T-helper 17 cell (primary cell): Measurements from ENCODE around the gene PSKH1. TPM values are rescaled to one million over a fixed set of nuclear protein-coding genes. Genes with fewer than 3 reads are reported as not detected.
"Not testable (repeated sequence)": the region's sequence is repeated elsewhere in the genome, so short reads cannot be mapped to it uniquely, and the experiment has no call there.

ENCODE experiments used
- ATAC-seq: fragments of 150-1000 bp; cut with Tn5 transposase; 2 replicates; pipeline ENCODE4 v1.10.0; 2021; ENCODE audit warnings: mild to moderate bottlenecking, moderate library complexity
- DNase-seq, 3 donors: peaks; one replicate each; pipeline versions ENCODE4 v3.0.0 to v3.0.0-alpha.2; 2020 to 2021
- H3K9me3 ChIP-seq: one replicate; pipeline ENCODE4 v1.7.0; 2013; ENCODE audit warnings: low read length, mild to moderate bottlenecking; ENCODE audit not compliant: control insufficient read depth, poor library complexity, severe bottlenecking
- H3K27ac Mint-ChIP-seq: one replicate; pipeline ENCODE4 v1.8.0; 2022; ENCODE audit warnings: mild to moderate bottlenecking, moderate library complexity, mixed read lengths
- H3K27me3 Mint-ChIP-seq: one replicate; pipeline ENCODE4 v1.8.0; 2022; ENCODE audit warnings: mixed read lengths
- H3K36me3 Mint-ChIP-seq: one replicate; pipeline ENCODE4 v1.8.0; 2022; ENCODE audit warnings: low read depth, mixed read lengths
- H3K4me1 Mint-ChIP-seq: one replicate; pipeline ENCODE4 v1.8.0; 2022; ENCODE audit warnings: mild to moderate bottlenecking, mixed read lengths
- H3K4me3 Mint-ChIP-seq: one replicate; pipeline ENCODE4 v1.8.0; 2022; ENCODE audit warnings: mild to moderate bottlenecking, moderate library complexity, mixed read lengths
- total RNA-seq, 4 donors: library from RNA in 2 of 4; stranded (reverse) in 2 of 4; gene quantifications; one replicate each; pipeline ENCODE4 v1.2.3 and lab custom pipeline; 2022 to 2026

The PSKH1 gene
- total RNA-seq, 2 donors from 2014 or later, result 14.5 to 15.5 TPM

- H3K4me3 Mint-ChIP-seq, result peak overlapping the region; percentile 43
- no peaks in the 10 kb centered on the region for H3K27me3 Mint-ChIP-seq
- peaks cover 15% of the 10 kb centered on the region for H3K4me1 Mint-ChIP-seq
- no peaks in the 10 kb centered on the region for H3K36me3 Mint-ChIP-seq
- ATAC-seq (no peak), DNase-seq (no peak)
- no peaks in the 10 kb centered on the region for H3K9me3 ChIP-seq
- H3K27ac Mint-ChIP-seq, result no peak overlapping the region
Measured at GRCh38 chr16:67971111-67971510, 78.1 kb downstream of the PSKH1 start.

DNA sequence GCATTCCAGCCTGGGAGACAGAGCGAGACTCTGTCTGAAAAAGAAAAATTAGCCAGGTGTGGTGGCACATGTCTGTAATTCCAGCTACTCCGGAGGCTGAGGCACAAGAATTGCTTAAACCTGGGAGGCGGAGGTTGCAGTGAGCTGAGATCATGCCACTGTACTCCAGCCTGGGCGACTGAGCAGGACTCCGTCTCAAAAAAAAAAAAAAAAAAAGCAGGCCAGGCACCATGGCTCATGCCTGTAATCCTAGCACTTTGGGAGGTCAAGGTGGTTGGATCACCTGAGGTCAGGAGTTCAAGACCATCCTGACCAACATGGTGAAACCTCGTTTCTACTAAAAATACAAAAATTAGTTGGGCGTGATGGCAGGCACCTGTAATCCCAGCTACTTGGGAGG, 79.2 kb downstream of the PSKH1 start:
- not testable (repeated sequence) for H3K9me3 ChIP-seq, ATAC-seq, H3K27ac Mint-ChIP-seq, H3K4me3 Mint-ChIP-seq, H3K27me3 Mint-ChIP-seq, DNase-seq, H3K36me3 Mint-ChIP-seq
- H3K4me1 Mint-ChIP-seq, result peaks cover 11% of the 10 kb centered on the region

GRCh38 chr16:67975321-67976105, 82.5 kb downstream of the PSKH1 start:
- Mint-ChIP-seq H3K27me3 (no peaks in the 10 kb centered on the region), H3K27ac (no peak overlapping the region), H3K4me3 (no peak overlapping the region), H3K36me3 (no peaks in the 10 kb centered on the region), H3K4me1 (no peaks in the 10 kb centered on the region)
- H3K9me3 ChIP-seq, result no peaks in the 10 kb centered on the region
- ATAC-seq (no peak), DNase-seq (no peak)

GRCh38 chr16:67976205-67976604, 83.2 kb downstream of the PSKH1 start:
- H3K4me1 Mint-ChIP-seq, result no peaks in the 10 kb centered on the region
- H3K27me3 Mint-ChIP-seq, result no peaks in the 10 kb centered on the region
- no peak for ATAC-seq
- H3K36me3 Mint-ChIP-seq, result no peaks in the 10 kb centered on the region
- H3K9me3 ChIP-seq, result no peaks in the 10 kb centered on the region
- DNase-seq, result no peak
- H3K27ac Mint-ChIP-seq, result no peak overlapping the region
- H3K4me3 Mint-ChIP-seq, result no peak overlapping the region

GRCh38 chr16:67977005-67977404, 84.0 kb downstream of the PSKH1 start:
- H3K4me1 Mint-ChIP-seq, result no peaks in the 10 kb centered on the region
- no peak for ATAC-seq

DNA sequence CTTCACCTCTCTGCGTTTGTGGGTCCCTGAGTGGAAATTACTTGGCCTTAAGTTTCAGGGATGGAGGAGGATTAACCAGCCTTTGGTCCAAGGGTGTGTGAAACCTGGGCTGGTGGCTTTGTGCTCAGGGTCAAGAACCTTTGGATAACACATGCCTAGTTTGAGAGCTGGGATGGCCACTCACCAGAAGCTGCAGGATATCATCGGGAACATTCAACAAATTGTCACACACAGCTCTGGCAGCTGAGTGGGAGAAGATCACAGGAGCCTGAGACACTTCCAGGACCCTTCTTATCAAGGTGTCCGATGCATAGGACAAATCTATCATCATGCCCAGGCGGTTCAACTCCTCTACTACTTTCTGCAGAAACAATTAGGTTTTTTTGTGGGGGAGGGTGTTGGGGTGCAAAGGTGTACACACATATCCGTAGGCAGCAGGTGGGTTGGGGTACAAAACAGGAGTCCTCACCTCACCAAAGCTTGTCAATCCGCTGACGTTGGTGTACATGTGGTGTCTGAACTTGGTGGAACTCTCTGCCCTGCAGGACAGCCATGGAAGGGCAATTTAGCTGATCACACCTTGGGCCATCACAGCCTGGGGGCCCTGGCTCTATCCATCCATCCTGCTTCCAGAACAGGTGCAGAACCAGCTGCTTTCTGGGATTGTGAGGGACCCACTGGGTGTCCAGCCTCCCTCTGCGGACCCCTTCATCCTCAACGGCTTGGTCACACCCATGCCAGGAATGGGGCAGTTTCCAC, 84.6 kb downstream of the PSKH1 start:
- Mint-ChIP-seq H3K27me3 (no peaks in the 10 kb centered on the region), H3K27ac (no peak overlapping the region), H3K4me1 (peaks cover 2% of the 10 kb centered on the region), H3K4me3 (no peak overlapping the region), H3K36me3 (no peaks in the 10 kb centered on the region)
- no peaks in the 10 kb centered on the region for H3K9me3 ChIP-seq
- no peak for DNase-seq
- ATAC-seq, result no peak

More at GRCh38 chr16:67977005-67977404, 84.0 kb downstream of the PSKH1 start:
- Mint-ChIP-seq H3K4me3 (no peak overlapping the region), H3K36me3 (no peaks in the 10 kb centered on the region), H3K27ac (no peak overlapping the region), H3K27me3 (no peaks in the 10 kb centered on the region)
- H3K9me3 ChIP-seq, result no peaks in the 10 kb centered on the region
- no peak for DNase-seq

Other genes with a start within 250 kb of the PSKH1 start
- 100 to 1,000 TPM; 144 to 145 TPM for gene CARMIL2, start 248.1 kb upstream of the PSKH1 start, total RNA-seq
- gene ACD, start 233.0 kb upstream of the PSKH1 start, total RNA-seq, result 10 to 100 TPM; 29.5 to 38.7 TPM
- 1 to 10 TPM; 6.3 to 7.9 TPM for gene PARD6A, start 232.3 kb upstream of the PSKH1 start, total RNA-seq
- gene ENKD1, start 226.5 kb upstream of the PSKH1 start, total RNA-seq, result 1 to 10 TPM; 6.1 to 6.8 TPM
- 1 to 10 TPM; 2.9 to 5.1 TPM for gene C16orf86, start 226.4 kb upstream of the PSKH1 start, total RNA-seq
- gene GFOD2, start 173.9 kb upstream of the PSKH1 start, total RNA-seq, result 10 to 100 TPM; 11.7 to 14.7 TPM
- 10 to 100 TPM; 29.8 to 30.4 TPM for gene RANBP10, start 86.7 kb upstream of the PSKH1 start, total RNA-seq
- under 1 TPM; 0.62 to 0.63 TPM for gene TSNAXIP1, start 86.4 kb upstream of the PSKH1 start, total RNA-seq
- 10 to 100 TPM; 31.2 to 33.1 TPM for gene THAP11, start 50.9 kb upstream of the PSKH1 start, total RNA-seq
- gene NUTF2, start 46.3 kb upstream of the PSKH1 start, total RNA-seq, result 10 to 100 TPM; 46.6 to 66.8 TPM
- gene CENPT, start 45.6 kb upstream of the PSKH1 start, total RNA-seq, result 10 to 100 TPM; 75.3 to 77.0 TPM
- gene EDC4, start 20.2 kb upstream of the PSKH1 start, total RNA-seq, result 100 to 1,000 TPM in 1 of 2 donors, 10 to 100 TPM in 1; 99.0 to 105 TPM
- 1 to 10 TPM; 2.5 to 2.6 TPM for gene NRN1L, start 8.4 kb upstream of the PSKH1 start, total RNA-seq
- 1 to 10 TPM; 6.7 to 8.4 TPM for gene CTRL, start 38.6 kb downstream of the PSKH1 start, total RNA-seq
- gene PSMB10, start 43.6 kb downstream of the PSKH1 start, total RNA-seq, result 100 to 1,000 TPM in 1 of 2 donors, 10 to 100 TPM in 1; 93.7 to 119 TPM
- 1 to 10 TPM; 4.6 to 5.7 TPM for gene LCAT, start 50.9 kb downstream of the PSKH1 start, total RNA-seq
- 10 to 100 TPM; 19.5 to 24.3 TPM for gene SLC12A4, start 75.4 kb downstream of the PSKH1 start, total RNA-seq
- under 1 TPM; 0.22 to 0.68 TPM for gene DPEP3, start 87.2 kb downstream of the PSKH1 start, total RNA-seq
- gene DPEP2, start 106.2 kb downstream of the PSKH1 start, total RNA-seq, result 10 to 100 TPM; 42.7 to 51.2 TPM
- not detected for gene DPEP2NB, start 122.7 kb downstream of the PSKH1 start, total RNA-seq
- 10 to 100 TPM; 13.2 to 14.8 TPM for gene DDX28, start 130.0 kb downstream of the PSKH1 start, total RNA-seq
- gene DUS2, start 130.0 kb downstream of the PSKH1 start, total RNA-seq, result 10 to 100 TPM; 12.0 to 12.3 TPM
- gene NFATC3, start 192.1 kb downstream of the PSKH1 start, total RNA-seq, result 100 to 1,000 TPM in 1 of 2 donors, 10 to 100 TPM in 1; 94.5 to 101 TPM